Panc1 (cell line): ENCODE data around the gene CHST11. TPM values are rescaled to one million over a fixed set of nuclear protein-coding genes. Genes with fewer than 3 reads are reported as not detected.

ENCODE experiments used
- ATAC-seq: fragments of 200-7000 bp; cut with Tn5 transposase; 2 replicates; pipeline ENCODE4 v1.9.1; 2020; ENCODE audit warnings: mild to moderate bottlenecking, moderate library complexity
- BruUV-seq: library from RNA; stranded (reverse); fragments of 400-500 nt; replicated peaks from 2 replicates; lab custom pipeline; 2021; lab: Mats Ljungman, UMichigan
- CTCF ChIA-PET: fragments of 300-600 bp; sonication (Branson Sonifier 250); formaldehyde crosslinking; loops from one replicate; lab custom pipeline; 2022; ENCODE audit warnings: antibody characterized with exemption; lab: Charles Lee
- POLR2A ChIA-PET: fragments of 300-600 bp; sonication (Branson Sonifier 250); formaldehyde crosslinking; loops from one replicate; lab custom pipeline; 2022; ENCODE audit warnings: antibody characterized with exemption; lab: Charles Lee
- DNase-seq: peaks from one replicate; pipeline ENCODE4 v3.0.0-alpha.2; 2010; ENCODE audit warnings: low read depth, low spot score
- H3K27ac ChIP-seq: 2 replicates; pipeline ENCODE4 v1.5.1; 2011; ENCODE audit warnings: mild to moderate bottlenecking, low read length, inconsistent platforms
- H3K27me3 ChIP-seq: fragments of 200-500 bp; sonication (Bioruptor generic); 2 replicates; pipeline ENCODE4 v1.6.0; 2014; ENCODE audit warnings: low read length, inconsistent platforms; ENCODE audit not compliant: control insufficient read depth, insufficient read depth
- H3K36me3 ChIP-seq: fragments of 200-500 bp; sonication (Bioruptor generic); 2 replicates; pipeline ENCODE4 v1.5.1; 2014; ENCODE audit warnings: inconsistent platforms, mild to moderate bottlenecking, low read length, moderate library complexity; ENCODE audit not compliant: control insufficient read depth, insufficient read depth
- H3K4me1 ChIP-seq: 2 replicates; pipeline ENCODE4 v1.5.1; 2011; ENCODE audit warnings: inconsistent platforms, mild to moderate bottlenecking, low read length, moderate library complexity; ENCODE audit not compliant: control insufficient read depth, insufficient read depth
- H3K4me3 ChIP-seq, 2 experiments: 2 replicates each; pipeline ENCODE4 v1.5.1; 2011 to 2012; ENCODE audit warnings: low read depth in 2 of 2, low read length in 2 of 2, mild to moderate bottlenecking in 2 of 2, inconsistent platforms in 1 of 2, moderate library complexity in 1 of 2
- H3K9me3 ChIP-seq: fragments of 200-500 bp; sonication (Bioruptor generic); 2 replicates; pipeline ENCODE4 v1.5.1; 2014; ENCODE audit warnings: low read depth, mild to moderate bottlenecking, inconsistent platforms, low read length, moderate library complexity; ENCODE audit not compliant: control insufficient read depth, insufficient read depth
- POLR2AphosphoS5 ChIP-seq: IDR thresholded peaks from 2 replicates; pipeline ENCODE4 v1.6.1; 2012; ENCODE audit warnings: mild to moderate bottlenecking, low read depth, low read length, moderate library complexity
- SIN3A ChIP-seq: IDR thresholded peaks from 2 replicates; pipeline ENCODE4 v1.6.1; 2012; ENCODE audit warnings: low read depth, mild to moderate bottlenecking, low read length, moderate library complexity, borderline replicate concordance; ENCODE audit not compliant: insufficient read depth
- TCF7L2 ChIP-seq: IDR thresholded peaks from 2 replicates; pipeline ENCODE4 v1.6.1; 2011; ENCODE audit warnings: mild to moderate bottlenecking, low read depth, low read length, inconsistent platforms
- in situ Hi-C: cut with HindIII; loops from 2 replicates; pipeline ENCODE4 v1.10.0; 2016; ENCODE audit warnings: low sequenced_read_pairs, low pct_unique_long_range_greater_than_20kb
- intact Hi-C: fragments of 100-400 bp; cut with micrococcal nuclease; formaldehyde crosslinking; loops from one replicate; pipeline ENCODE4 v1.10.0; 2022; ENCODE audit not compliant: unreplicated experiment
- total RNA-seq: library from RNA; stranded (reverse); gene quantifications from one replicate; pipeline ENCODE4 v1.2.1, GENCODE V29; 2021; ENCODE audit not compliant: unreplicated experiment
- TF ChIP-seq, protein P1 (sequence below), 2 experiments: IDR thresholded peaks; 2 replicates each; pipeline ENCODE4 v1.6.1; 2011 to 2012; ENCODE audit warnings: low read depth in 2 of 2, control low read depth in 1 of 2, low read length in 1 of 2, mild to moderate bottlenecking in 1 of 2, moderate library complexity in 1 of 2; ENCODE audit not compliant: insufficient read depth in 1 of 2
- TF ChIP-seq, protein P2 (sequence below): fragments of 450-650 bp; IDR thresholded peaks from 2 replicates; pipeline ENCODE4 v1.5.1; 2017; ENCODE audit warnings: mild to moderate bottlenecking

Gene CHST11
- total RNA-seq, 1 experiment from 2014 or later: 11.4 TPM

- Histone ChIP-seq H3K27ac (no peak overlapping the region), H3K4me3 (no peak overlapping the region), H3K4me1 (peaks cover 3% of the 10 kb centered on the region; the same call in 1 of the 2 replicates), H3K36me3 (no peaks in the 10 kb centered on the region), H3K9me3 (no peaks in the 10 kb centered on the region), H3K27me3 (no peaks in the 10 kb centered on the region)
- TF ChIP-seq, protein P1, sequence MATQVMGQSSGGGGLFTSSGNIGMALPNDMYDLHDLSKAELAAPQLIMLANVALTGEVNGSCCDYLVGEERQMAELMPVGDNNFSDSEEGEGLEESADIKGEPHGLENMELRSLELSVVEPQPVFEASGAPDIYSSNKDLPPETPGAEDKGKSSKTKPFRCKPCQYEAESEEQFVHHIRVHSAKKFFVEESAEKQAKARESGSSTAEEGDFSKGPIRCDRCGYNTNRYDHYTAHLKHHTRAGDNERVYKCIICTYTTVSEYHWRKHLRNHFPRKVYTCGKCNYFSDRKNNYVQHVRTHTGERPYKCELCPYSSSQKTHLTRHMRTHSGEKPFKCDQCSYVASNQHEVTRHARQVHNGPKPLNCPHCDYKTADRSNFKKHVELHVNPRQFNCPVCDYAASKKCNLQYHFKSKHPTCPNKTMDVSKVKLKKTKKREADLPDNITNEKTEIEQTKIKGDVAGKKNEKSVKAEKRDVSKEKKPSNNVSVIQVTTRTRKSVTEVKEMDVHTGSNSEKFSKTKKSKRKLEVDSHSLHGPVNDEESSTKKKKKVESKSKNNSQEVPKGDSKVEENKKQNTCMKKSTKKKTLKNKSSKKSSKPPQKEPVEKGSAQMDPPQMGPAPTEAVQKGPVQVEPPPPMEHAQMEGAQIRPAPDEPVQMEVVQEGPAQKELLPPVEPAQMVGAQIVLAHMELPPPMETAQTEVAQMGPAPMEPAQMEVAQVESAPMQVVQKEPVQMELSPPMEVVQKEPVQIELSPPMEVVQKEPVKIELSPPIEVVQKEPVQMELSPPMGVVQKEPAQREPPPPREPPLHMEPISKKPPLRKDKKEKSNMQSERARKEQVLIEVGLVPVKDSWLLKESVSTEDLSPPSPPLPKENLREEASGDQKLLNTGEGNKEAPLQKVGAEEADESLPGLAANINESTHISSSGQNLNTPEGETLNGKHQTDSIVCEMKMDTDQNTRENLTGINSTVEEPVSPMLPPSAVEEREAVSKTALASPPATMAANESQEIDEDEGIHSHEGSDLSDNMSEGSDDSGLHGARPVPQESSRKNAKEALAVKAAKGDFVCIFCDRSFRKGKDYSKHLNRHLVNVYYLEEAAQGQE (IDR thresholded peaks at IDR 0.05; ENCODE audit: insufficient read depth in 1 of 2, low read depth in 2 of 2, low read length in 1 of 2): no peak
- TF ChIP-seq TCF7L2: no peak
- no peak for TF ChIP-seq POLR2AphosphoS5
- TF ChIP-seq SIN3A: no peak
- TF ChIP-seq, protein P2, sequence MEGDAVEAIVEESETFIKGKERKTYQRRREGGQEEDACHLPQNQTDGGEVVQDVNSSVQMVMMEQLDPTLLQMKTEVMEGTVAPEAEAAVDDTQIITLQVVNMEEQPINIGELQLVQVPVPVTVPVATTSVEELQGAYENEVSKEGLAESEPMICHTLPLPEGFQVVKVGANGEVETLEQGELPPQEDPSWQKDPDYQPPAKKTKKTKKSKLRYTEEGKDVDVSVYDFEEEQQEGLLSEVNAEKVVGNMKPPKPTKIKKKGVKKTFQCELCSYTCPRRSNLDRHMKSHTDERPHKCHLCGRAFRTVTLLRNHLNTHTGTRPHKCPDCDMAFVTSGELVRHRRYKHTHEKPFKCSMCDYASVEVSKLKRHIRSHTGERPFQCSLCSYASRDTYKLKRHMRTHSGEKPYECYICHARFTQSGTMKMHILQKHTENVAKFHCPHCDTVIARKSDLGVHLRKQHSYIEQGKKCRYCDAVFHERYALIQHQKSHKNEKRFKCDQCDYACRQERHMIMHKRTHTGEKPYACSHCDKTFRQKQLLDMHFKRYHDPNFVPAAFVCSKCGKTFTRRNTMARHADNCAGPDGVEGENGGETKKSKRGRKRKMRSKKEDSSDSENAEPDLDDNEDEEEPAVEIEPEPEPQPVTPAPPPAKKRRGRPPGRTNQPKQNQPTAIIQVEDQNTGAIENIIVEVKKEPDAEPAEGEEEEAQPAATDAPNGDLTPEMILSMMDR: no peak
- CTCF ChIA-PET: no interaction called here
- POLR2A ChIA-PET: interaction anchor here (0.7 kb wide), 1 partner anchor 347 kb away, joined by 3 read pairs; no protein-coding TSS in a partner anchor
- ATAC-seq (no peak), DNase-seq (no peak)
- in situ Hi-C loops: no loop called here
- intact Hi-C loops: no loop called here
- no TSS peak for BruUV-seq
These were observed 263.7 kb downstream of the CHST11 start for GRCh38 chr12:104720339-104721038.

DNA sequence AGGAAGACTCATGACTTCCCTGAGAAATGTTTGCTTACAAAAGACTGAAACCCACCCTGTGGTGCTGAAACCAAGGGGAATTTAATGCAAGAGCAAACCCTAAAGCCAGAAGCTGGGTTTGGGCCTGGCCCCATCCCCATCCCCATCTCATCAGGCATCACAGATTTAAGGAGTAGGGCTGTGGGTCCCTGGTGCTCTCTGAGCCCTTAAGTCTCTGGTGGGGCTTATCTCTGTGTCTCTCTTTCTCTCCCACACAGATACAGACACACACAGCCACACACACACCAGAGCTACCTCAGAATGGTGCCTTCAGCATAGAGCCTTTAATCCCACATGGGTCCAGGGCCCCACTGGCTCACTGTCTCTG lies 264.3 kb downstream of the CHST11 start:
- CTCF ChIA-PET: no interaction called here
- Histone ChIP-seq H3K36me3 (no peaks in the 10 kb centered on the region), H3K4me3 (no peak overlapping the region), H3K27ac (no peak overlapping the region), H3K9me3 (no peaks in the 10 kb centered on the region), H3K27me3 (no peaks in the 10 kb centered on the region), H3K4me1 (peaks cover 3% of the 10 kb centered on the region; the same call in 1 of the 2 replicates)
- TF ChIP-seq, protein P1 (IDR thresholded peaks at IDR 0.05; ENCODE audit: insufficient read depth in 1 of 2, low read depth in 2 of 2, low read length in 1 of 2): no peak
- no peak for TF ChIP-seq SIN3A
- no peak for TF ChIP-seq TCF7L2
- TF ChIP-seq POLR2AphosphoS5: no peak
- TF ChIP-seq, protein P2: no peak
- no peak for DNase-seq
- in situ Hi-C loops (no loop called here), intact Hi-C loops (no loop called here)
- ATAC-seq: no peak
- POLR2A ChIA-PET: no interaction called here
- no TSS peak for BruUV-seq
